Psoas muscle (tissue), 8 donors: ENCODE results near the gene FYB1. TPM values are rescaled to one million over a fixed set of nuclear protein-coding genes. Genes with fewer than 3 reads are reported as not detected.

ENCODE experiments used
- ATAC-seq, 4 donors: fragments of 200-7000 bp; cut with Tn5 transposase; one replicate each; pipeline ENCODE4 v1.9.1; 2020; ENCODE audit warnings: moderate library complexity in 3 of 4, mild to moderate bottlenecking in 2 of 4
- DNase-seq, 2 donors: peaks; one replicate each; pipeline ENCODE4 v3.0.0-alpha.2; 2020
- H3K27ac ChIP-seq: fragments of 200-600 bp; one replicate; pipeline ENCODE4 v1.8.0; 2022
- H3K27me3 ChIP-seq, 3 donors: fragments of 200-600 bp in 1 of 3; one replicate each; pipeline versions ENCODE4 v1.6.1 to v1.8.0; 2013 to 2022; ENCODE audit warnings: low read length in 2 of 3, mild to moderate bottlenecking in 2 of 3, moderate library complexity in 1 of 3; ENCODE audit not compliant: insufficient read depth in 3 of 3
- H3K36me3 ChIP-seq, 2 donors: fragments of 200-600 bp in 1 of 2; one replicate each; pipeline versions ENCODE4 v1.6.1 to v1.8.0; 2013 to 2022; ENCODE audit warnings: low read depth in 1 of 2, mild to moderate bottlenecking in 1 of 2, moderate library complexity in 1 of 2; ENCODE audit not compliant: insufficient read depth in 1 of 2
- H3K4me1 ChIP-seq: fragments of 200-600 bp; one replicate; pipeline ENCODE4 v1.8.0; 2022
- H3K4me3 ChIP-seq: fragments of 200-600 bp; one replicate; pipeline ENCODE4 v1.8.0; 2022; ENCODE audit warnings: mild to moderate bottlenecking
- H3K9me3 ChIP-seq: fragments of 200-600 bp; one replicate; pipeline ENCODE4 v1.8.0; 2022
- WGBS, 3 donors: extraction: QIAGEN DNeasy Blood & Tissue Kit; methylation state at CpG; one replicate each; pipeline versions ENCODE4 v1.1.6 to v1.1.7; 2013; 5-methylcytosine and 5-hydroxymethylcytosine counted together
- intact Hi-C, 2 donors: fragments of 100-400 bp; cut with DNase I; formaldehyde crosslinking; loops; one replicate each; pipeline versions ENCODE4 v1.11.0 to v1.14.2; 2022
- polyA plus RNA-seq, 3 donors: library from polyadenylated mRNA; stranded (reverse); fragments of 200-250 nt; gene quantifications; one replicate each; pipeline ENCODE4 v1.2.3, GENCODE V29; 2013
- total RNA-seq, 4 donors: library from RNA; stranded (reverse); fragmentation: NEBNext Ultra II Directional in 2 of 4; extraction: Animal tissue kit (Norgen Biotek cat#: 25700) in 2 of 4; gene quantifications; one replicate each; pipeline versions ENCODE4 v1.2.1 to v1.2.4, GENCODE V29; 2021 to 2023
- TF ChIP-seq, protein P1 (sequence below): fragments of 200-600 bp; IDR thresholded peaks from one replicate; pipeline ENCODE4 v1.8.0; 2022; ENCODE audit warnings: antibody characterized with exemption
- donor health status: healthy with polysubstance abuse.
- donor health status: DM: no; HTN: no; CAD: no; lungs with moderate emphysema.
- donor health status: Bipolar disorder and iron deficiency.
- donor health status: healthy.
- donor health status: DM: yes; HTN: yes; CAD: no.
- donor health status: DM: no; HTN: no; CAD: no.
- donor health status: DM: no; HTN: no; CAD: no.
- donor health status: DM: yes; HTN: yes; CAD: no.

Gene FYB1
- total and polyA plus RNA-seq, 7 donors, result 0.22 to 3.2 (median 1.3) TPM

- Histone ChIP-seq H3K36me3 (peaks cover 0 to 14% of the 10 kb centered on the region in 2 donors), H3K27me3 (no peaks in the 10 kb centered on the region), H3K4me1 (peaks cover 74% of the 10 kb centered on the region), H3K27ac (peak overlapping the region; percentile 26), H3K9me3 (no peaks in the 10 kb centered on the region), H3K4me3 (no peak overlapping the region)
- TF ChIP-seq, protein P1, sequence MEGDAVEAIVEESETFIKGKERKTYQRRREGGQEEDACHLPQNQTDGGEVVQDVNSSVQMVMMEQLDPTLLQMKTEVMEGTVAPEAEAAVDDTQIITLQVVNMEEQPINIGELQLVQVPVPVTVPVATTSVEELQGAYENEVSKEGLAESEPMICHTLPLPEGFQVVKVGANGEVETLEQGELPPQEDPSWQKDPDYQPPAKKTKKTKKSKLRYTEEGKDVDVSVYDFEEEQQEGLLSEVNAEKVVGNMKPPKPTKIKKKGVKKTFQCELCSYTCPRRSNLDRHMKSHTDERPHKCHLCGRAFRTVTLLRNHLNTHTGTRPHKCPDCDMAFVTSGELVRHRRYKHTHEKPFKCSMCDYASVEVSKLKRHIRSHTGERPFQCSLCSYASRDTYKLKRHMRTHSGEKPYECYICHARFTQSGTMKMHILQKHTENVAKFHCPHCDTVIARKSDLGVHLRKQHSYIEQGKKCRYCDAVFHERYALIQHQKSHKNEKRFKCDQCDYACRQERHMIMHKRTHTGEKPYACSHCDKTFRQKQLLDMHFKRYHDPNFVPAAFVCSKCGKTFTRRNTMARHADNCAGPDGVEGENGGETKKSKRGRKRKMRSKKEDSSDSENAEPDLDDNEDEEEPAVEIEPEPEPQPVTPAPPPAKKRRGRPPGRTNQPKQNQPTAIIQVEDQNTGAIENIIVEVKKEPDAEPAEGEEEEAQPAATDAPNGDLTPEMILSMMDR, result no peak
- DNase-seq (no peak), ATAC-seq (no peak)
- WGBS, 3 donors, result 90 to 93% (median 91%) methylated on average over 3 of the region's 3 CpGs
- intact Hi-C loops, result loop anchor here in 1 of 2 donors (5.0 kb wide), 1 partner anchor 51 kb away; no protein-coding TSS in a partner anchor
Measured at GRCh38 chr5:39068099-39068498, 151.3 kb downstream of the FYB1 start.

DNA sequence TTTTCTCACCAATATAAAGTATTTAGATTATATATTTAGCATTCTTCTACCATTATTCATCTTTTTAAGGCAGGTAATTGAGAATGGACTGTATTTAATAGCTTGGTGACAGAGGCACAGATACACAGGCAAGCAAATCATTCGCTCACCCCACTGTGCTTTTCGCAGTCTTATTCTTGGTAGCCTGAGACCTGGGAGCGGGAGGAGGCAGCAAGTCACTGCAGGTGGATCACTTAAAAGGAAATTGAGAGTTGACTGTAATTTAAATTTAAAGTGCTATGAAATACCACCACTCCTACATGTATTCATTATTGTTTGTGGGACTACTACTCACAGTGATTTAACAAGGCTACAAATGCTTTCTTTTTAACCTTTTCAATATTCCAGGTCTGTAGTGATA lies 154.9 kb downstream of the FYB1 start:
- no peaks in the 10 kb centered on the region for H3K9me3 ChIP-seq
- DNase-seq, result no peak
- peaks cover 85% of the 10 kb centered on the region for H3K4me1 ChIP-seq
- 90 to 96% (median 96%) methylated on average over 3 of the region's 3 CpGs for WGBS, 3 donors
- ATAC-seq, result no peak
- intact Hi-C loops, result no loop called here
- TF ChIP-seq, protein P1, result no peak
- H3K27ac ChIP-seq, result no peak overlapping the region
- H3K27me3 ChIP-seq, result no peaks in the 10 kb centered on the region
- peaks cover 0 to 14% of the 10 kb centered on the region in 2 donors for H3K36me3 ChIP-seq
- H3K4me3 ChIP-seq, result no peak overlapping the region

DNA sequence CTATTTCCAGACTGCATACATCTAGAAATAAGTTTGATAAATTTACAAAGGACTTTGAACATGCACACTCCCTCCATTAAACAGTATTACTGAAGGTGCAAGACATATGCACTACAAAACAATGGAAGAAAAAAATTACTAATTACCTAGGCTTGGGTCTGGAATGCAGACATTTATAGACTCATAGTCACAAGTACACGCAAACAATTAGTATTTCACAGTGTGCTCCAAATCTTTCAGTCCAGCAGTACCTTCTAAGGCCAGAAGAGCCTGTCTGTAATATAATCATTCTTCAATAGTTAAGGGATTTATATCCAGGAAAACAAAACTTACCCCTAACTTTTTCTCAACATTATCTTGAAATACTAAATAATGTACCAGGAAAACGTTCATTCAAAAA lies 156.3 kb downstream of the FYB1 start:
- peak overlapping the region; percentile 4 for H3K4me3 ChIP-seq
- H3K9me3 ChIP-seq, result no peaks in the 10 kb centered on the region
- DNase-seq (no peak), ATAC-seq (peak; percentile 42 to 70 (median 56))
- TF ChIP-seq, protein P1, result no peak
- WGBS, 3 donors, result 36 to 41% (median 40%) methylated on average over 2 of the region's 2 CpGs
- H3K27me3 ChIP-seq, result no peaks in the 10 kb centered on the region
- H3K27ac ChIP-seq, result peak overlapping the region; percentile 17
- H3K4me1 ChIP-seq, result peaks cover 84% of the 10 kb centered on the region
- peaks cover 0 to 4% of the 10 kb centered on the region in 2 donors for H3K36me3 ChIP-seq
- intact Hi-C loops, result no loop called here

GRCh38 chr5:39062530-39062929 lies 156.8 kb downstream of the FYB1 start:
- H3K4me1 ChIP-seq, result peaks cover 84% of the 10 kb centered on the region
- no peak overlapping the region for H3K4me3 ChIP-seq
- no peaks in the 10 kb centered on the region for H3K9me3 ChIP-seq
- H3K36me3 ChIP-seq, result peaks cover 0 to 4% of the 10 kb centered on the region in 2 donors
- TF ChIP-seq, protein P1, result no peak
- DNase-seq (no peak), ATAC-seq (peak in 1 of 4 donors; percentile 32)
- H3K27me3 ChIP-seq, result no peaks in the 10 kb centered on the region
- peak overlapping the region; percentile 17 for H3K27ac ChIP-seq
- intact Hi-C loops, result no loop called here

DNA sequence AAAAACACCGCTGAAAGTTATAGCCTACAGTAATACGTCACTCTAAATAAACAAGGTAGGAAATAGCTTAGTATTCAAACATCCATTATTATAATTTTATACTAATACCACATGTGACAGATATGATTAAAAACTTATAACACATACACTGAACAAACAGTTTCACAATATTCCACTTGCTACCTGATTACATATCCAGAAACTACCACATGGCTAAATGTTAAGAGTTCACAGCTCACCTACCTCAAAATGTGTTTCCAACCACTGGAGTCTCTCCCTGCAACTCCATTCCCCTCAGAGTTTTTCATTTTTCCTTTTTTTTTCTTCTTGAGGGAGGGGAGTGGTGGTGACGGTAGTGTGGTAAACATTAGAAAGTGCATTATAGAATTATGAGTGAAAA lies 157.3 kb downstream of the FYB1 start:
- no peak overlapping the region for H3K4me3 ChIP-seq
- no peak for DNase-seq
- peaks cover 87% of the 10 kb centered on the region for H3K4me1 ChIP-seq
- peak in 1 of 4 donors; percentile 36 for ATAC-seq
- H3K27ac ChIP-seq, result peak overlapping the region; percentile 17
- intact Hi-C loops, result no loop called here
- H3K36me3 ChIP-seq, result peaks cover 0 to 4% of the 10 kb centered on the region in 2 donors
- WGBS, 3 donors, result 59 to 80% (median 69%) methylated on average over 3 of the region's 3 CpGs
- TF ChIP-seq, protein P1, result no peak
- no peaks in the 10 kb centered on the region for H3K9me3 ChIP-seq
- no peaks in the 10 kb centered on the region for H3K27me3 ChIP-seq
